Measurements from ENCODE around the gene PI4KA. TPM values are rescaled to one million over a fixed set of nuclear protein-coding genes. Genes with fewer than 3 reads are reported as not detected.

The PI4KA gene
- total RNA-seq, 3 donors from 2014 or later, result 62.7 to 103 (median 73.5) TPM

- no peaks in the 10 kb centered on the region for H3K9me3 ChIP-seq
- TF ChIP-seq POLR2AphosphoS5 (IDR thresholded peaks at IDR 0.05) (no peak), POLR2A (IDR thresholded peaks at IDR 0.05) (no peak), CTCF (IDR thresholded peaks at IDR 0.05) (no peak)
- peaks cover 13% of the 10 kb centered on the region for H3K36me3 ChIP-seq
- H3K4me1 ChIP-seq, result no peaks in the 10 kb centered on the region
- no peak overlapping the region for H3K4me3 ChIP-seq
- H3K27me3 ChIP-seq, result no peaks in the 10 kb centered on the region
- no peak for DNase-seq (ENCODE audit: low spot score in 2 of 2)
- intact Hi-C loops (cut with DNase I; ENCODE audit: low total_unique reads), result no loop called here
- H3K27ac ChIP-seq, result no peak overlapping the region
These were observed 130.0 kb downstream of the PI4KA start for GRCh38 chr22:20728523-20729190.

DNA sequence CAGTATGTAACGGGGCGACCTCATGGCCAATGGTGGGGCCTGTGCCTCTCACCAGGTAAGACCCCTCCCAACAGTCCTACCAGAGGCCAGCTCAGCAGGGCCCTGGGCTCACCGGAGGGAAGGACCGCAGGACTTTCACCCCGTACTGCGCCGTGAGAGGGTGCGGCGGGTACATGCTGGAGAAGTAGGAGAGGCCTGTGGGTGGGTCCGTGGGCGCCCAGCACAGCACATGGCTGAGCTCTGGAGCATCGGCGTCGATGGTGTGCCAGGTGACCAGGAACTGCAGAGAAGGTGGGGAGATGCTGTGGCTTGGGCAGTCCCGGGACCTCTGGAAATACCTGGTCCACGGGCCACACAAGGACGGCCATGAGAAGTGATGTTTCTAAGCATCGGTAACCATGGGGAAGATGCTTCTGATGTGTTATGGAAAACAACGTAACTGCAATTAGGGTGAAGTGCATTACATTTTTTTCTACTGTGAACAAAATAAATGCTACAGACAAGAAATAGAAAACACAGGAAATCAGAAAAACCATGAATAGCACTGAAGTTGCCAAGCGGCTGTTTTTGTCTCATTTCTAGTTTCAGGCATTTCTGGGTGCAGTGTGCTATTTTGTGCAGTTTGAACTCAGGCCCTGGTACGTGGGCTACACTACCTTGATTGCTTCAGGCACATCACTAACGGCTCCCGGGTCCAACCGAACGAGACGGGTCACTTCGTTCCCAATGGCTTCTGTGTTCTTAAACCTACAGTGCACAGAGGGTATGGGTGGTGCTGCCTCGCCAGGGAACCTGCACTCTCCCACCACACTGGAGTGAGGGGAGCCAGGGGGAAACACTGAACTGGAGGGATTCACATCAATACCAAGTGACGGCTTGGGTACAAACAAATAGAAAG lies 131.2 kb downstream of the PI4KA start:
- TF ChIP-seq POLR2AphosphoS5 (IDR thresholded peaks at IDR 0.05), result no peak
- no peak for TF ChIP-seq CTCF (IDR thresholded peaks at IDR 0.05)
- TF ChIP-seq POLR2A (IDR thresholded peaks at IDR 0.05), result no peak
- Histone ChIP-seq H3K9me3 (no peaks in the 10 kb centered on the region), H3K27ac (no peak overlapping the region), H3K27me3 (no peaks in the 10 kb centered on the region), H3K4me1 (no peaks in the 10 kb centered on the region), H3K36me3 (peaks cover 13% of the 10 kb centered on the region), H3K4me3 (no peak overlapping the region)
- no peak for DNase-seq (ENCODE audit: low spot score in 2 of 2)
- intact Hi-C loops (cut with DNase I; ENCODE audit: low total_unique reads), result no loop called here

DNA sequence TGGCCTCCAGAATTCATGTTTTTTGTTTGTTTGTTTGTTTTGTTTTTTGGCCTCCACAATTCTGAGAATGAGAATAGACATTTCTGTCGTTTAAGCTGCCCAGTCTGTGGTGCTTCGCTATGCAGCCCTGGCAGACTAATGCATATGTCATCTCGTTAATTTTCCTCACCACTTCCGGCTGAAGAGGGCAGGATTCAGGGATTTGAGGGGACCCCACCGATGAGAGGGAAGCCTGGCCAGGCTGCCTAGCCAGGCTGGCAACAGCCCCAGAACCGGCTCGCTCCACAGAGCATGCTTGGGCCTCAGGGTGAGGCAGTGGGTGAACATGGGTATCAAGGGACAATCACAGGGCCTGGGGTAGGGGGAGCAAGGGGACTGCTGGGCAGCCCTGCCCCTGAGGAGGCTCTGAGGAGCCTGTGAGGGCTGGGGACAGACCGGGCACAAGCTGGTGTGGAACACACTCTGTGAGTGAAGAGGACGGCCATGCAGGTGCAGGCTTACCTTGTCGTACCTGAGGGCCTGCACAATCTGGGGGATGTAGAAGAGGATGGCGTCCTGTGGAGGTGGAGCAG lies 132.5 kb downstream of the PI4KA start:
- no peak for DNase-seq (ENCODE audit: low spot score in 2 of 2)
- peaks cover 13% of the 10 kb centered on the region for H3K36me3 ChIP-seq

DNA sequence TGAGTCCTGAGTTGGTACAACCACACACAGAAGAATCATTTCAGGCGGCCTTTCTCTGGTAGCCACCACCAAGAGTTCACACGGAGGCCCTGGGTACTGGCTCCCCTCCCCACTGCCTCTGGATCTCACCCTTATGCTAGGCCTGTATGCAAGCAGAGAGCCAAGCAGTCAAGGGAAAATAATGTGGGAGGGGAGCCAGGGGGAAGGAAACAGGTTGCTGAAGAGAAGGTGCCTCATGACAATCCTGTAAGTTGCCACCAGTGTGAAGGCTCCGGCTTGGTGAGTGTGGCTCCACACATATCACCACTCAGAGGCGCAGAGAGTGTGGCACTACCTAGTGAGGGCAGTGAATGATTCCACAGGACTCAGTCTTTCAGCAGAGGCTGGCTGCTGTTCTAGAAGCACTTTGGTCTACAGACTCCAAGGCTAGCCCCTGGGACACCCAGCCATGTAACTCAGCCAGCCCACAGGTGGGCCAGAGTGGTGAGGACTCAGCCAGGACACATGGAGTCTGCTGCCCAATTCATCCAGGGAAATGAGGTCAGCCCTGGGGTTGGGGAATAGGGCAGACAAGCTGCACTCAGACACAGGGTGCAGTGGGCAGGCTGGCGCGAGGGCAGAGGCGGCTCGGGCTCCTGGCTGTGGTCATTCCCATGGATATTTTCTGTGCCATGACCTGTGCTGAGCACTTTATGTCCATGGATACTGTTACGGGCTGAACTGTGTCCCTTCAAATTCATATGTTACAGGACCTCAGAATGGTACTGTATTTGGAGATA lies 133.7 kb downstream of the PI4KA start:
- peaks cover 13% of the 10 kb centered on the region for H3K36me3 ChIP-seq

More for the DNA sequence above, 132.5 kb downstream of the PI4KA start:
- Histone ChIP-seq H3K27me3 (no peaks in the 10 kb centered on the region), H3K4me1 (no peaks in the 10 kb centered on the region), H3K4me3 (no peak overlapping the region), H3K27ac (no peak overlapping the region), H3K9me3 (no peaks in the 10 kb centered on the region)
- intact Hi-C loops (cut with DNase I; ENCODE audit: low total_unique reads), result no loop called here
- TF ChIP-seq CTCF (IDR thresholded peaks at IDR 0.05) (no peak), POLR2AphosphoS5 (IDR thresholded peaks at IDR 0.05) (no peak), POLR2A (IDR thresholded peaks at IDR 0.05) (no peak)

More for the DNA sequence above, 133.7 kb downstream of the PI4KA start:
- TF ChIP-seq CTCF (IDR thresholded peaks at IDR 0.05), result no peak
- no peak for TF ChIP-seq POLR2AphosphoS5 (IDR thresholded peaks at IDR 0.05)
- TF ChIP-seq POLR2A (IDR thresholded peaks at IDR 0.05), result no peak
- intact Hi-C loops (cut with DNase I; ENCODE audit: low total_unique reads), result no loop called here
- no peak overlapping the region for H3K27ac ChIP-seq
- H3K27me3 ChIP-seq, result no peaks in the 10 kb centered on the region
- no peak for DNase-seq (ENCODE audit: low spot score in 2 of 2)
- H3K9me3 ChIP-seq, result no peaks in the 10 kb centered on the region
- H3K4me3 ChIP-seq, result no peak overlapping the region
- no peaks in the 10 kb centered on the region for H3K4me1 ChIP-seq

All from breast epithelium (tissue), 4 donors.